ENCODE results near the gene EYS. TPM values are rescaled to one million over a fixed set of nuclear protein-coding genes. Genes with fewer than 3 reads are reported as not detected.

Gene EYS
- total RNA-seq, 2 donors from 2014 or later, result not detected

DNA sequence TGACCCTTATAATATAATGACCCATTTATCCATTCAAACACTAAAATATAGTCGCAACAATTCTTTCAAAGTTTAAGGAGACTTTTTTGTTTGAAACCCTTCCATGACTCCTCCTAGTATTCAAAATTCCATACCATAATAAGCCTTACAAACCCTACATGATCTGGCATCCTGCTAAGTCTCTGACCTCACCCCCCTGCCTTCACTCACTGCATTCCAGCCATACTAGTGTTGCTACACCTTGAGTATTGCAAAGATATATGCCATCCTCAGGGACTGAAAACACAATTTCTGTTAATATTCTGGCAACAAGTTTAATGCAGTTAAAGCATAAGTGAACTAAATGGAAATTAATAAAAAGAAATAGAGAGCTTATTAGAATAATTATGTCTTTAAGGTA, 168.4 kb downstream of the EYS start:
- H3K27ac ChIP-seq, result no peak overlapping the region
- no peaks in the 10 kb centered on the region for H3K4me1 ChIP-seq (ENCODE audit: control insufficient read depth in 1 of 2, low read depth in 2 of 2)
- no peak for ATAC-seq (ENCODE audit: insufficient number of reproducible peaks, low FRiP score, low read depth)
- TF ChIP-seq CTCF (IDR thresholded peaks at IDR 0.05), result no peak
- no peaks in the 10 kb centered on the region for H3K27me3 ChIP-seq (replicated peaks; ENCODE audit: insufficient read depth)
- H3K4me3 ChIP-seq, result no peak overlapping the region
- DNase-seq (ENCODE audit: low spot score), result no peak
- H3K36me3 ChIP-seq, result no peaks in the 10 kb centered on the region
- H3K9me3 ChIP-seq, result no peaks in the 10 kb centered on the region

- no peak for DNase-seq (ENCODE audit: low spot score)
- ATAC-seq (ENCODE audit: insufficient number of reproducible peaks, low FRiP score, low read depth), result no peak
- no peaks in the 10 kb centered on the region for H3K4me1 ChIP-seq (ENCODE audit: control insufficient read depth in 1 of 2, low read depth in 2 of 2)
Measured at GRCh38 chr6:65537600-65537999, 169.4 kb downstream of the EYS start.

GRCh38 chr6:65531533-65531932, 175.5 kb downstream of the EYS start:
- no peaks in the 10 kb centered on the region for H3K4me1 ChIP-seq (ENCODE audit: control insufficient read depth in 1 of 2, low read depth in 2 of 2)
- H3K9me3 ChIP-seq, result no peaks in the 10 kb centered on the region
- H3K27ac ChIP-seq, result no peak overlapping the region
- H3K27me3 ChIP-seq (replicated peaks; ENCODE audit: insufficient read depth), result no peaks in the 10 kb centered on the region
- no peak for DNase-seq (ENCODE audit: low spot score)
- H3K4me3 ChIP-seq, result no peak overlapping the region
- no peak for ATAC-seq (ENCODE audit: insufficient number of reproducible peaks, low FRiP score, low read depth)
- H3K36me3 ChIP-seq, result no peaks in the 10 kb centered on the region
- TF ChIP-seq CTCF (IDR thresholded peaks at IDR 0.05), result no peak

More at GRCh38 chr6:65537600-65537999, 169.4 kb downstream of the EYS start:
- TF ChIP-seq CTCF (IDR thresholded peaks at IDR 0.05), result no peak
- Histone ChIP-seq H3K4me3 (no peak overlapping the region), H3K36me3 (no peaks in the 10 kb centered on the region), H3K9me3 (no peaks in the 10 kb centered on the region), H3K27ac (no peak overlapping the region), H3K27me3 (replicated peaks; ENCODE audit: insufficient read depth) (no peaks in the 10 kb centered on the region)

DNA sequence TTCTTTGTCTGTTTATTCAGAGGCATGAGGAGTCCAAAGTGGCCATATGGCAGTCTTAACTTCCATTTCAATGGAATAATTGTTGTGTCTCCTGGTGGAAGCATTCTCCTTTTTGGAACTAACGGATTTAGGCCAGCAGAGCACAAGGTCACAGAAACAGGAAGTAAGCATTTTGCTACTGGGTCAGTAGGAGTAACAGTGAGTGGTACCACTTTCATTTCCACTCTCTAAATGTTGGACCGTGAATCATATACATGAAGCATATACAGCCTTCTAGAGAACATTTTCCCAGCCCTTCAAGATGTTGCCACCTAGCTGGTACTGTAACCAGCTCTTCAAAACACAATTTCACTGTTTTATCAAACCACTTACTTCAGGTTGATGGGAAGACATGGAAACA, 182.8 kb downstream of the EYS start:
- H3K4me1 ChIP-seq (ENCODE audit: control insufficient read depth in 1 of 2, low read depth in 2 of 2), result no peaks in the 10 kb centered on the region
- no peaks in the 10 kb centered on the region for H3K36me3 ChIP-seq
- no peak for TF ChIP-seq CTCF (IDR thresholded peaks at IDR 0.05)
- DNase-seq (ENCODE audit: low spot score) (no peak), ATAC-seq (ENCODE audit: insufficient number of reproducible peaks, low FRiP score, low read depth) (no peak)
- H3K27ac ChIP-seq, result no peak overlapping the region
- H3K9me3 ChIP-seq, result no peaks in the 10 kb centered on the region
- H3K4me3 ChIP-seq, result no peak overlapping the region
- H3K27me3 ChIP-seq (replicated peaks; ENCODE audit: insufficient read depth), result no peaks in the 10 kb centered on the region

- TF ChIP-seq CTCF (IDR thresholded peaks at IDR 0.05), result no peak
- Histone ChIP-seq H3K27ac (no peak overlapping the region), H3K4me3 (no peak overlapping the region), H3K4me1 (ENCODE audit: control insufficient read depth in 1 of 2, low read depth in 2 of 2) (no peaks in the 10 kb centered on the region), H3K9me3 (no peaks in the 10 kb centered on the region), H3K27me3 (replicated peaks; ENCODE audit: insufficient read depth) (no peaks in the 10 kb centered on the region), H3K36me3 (no peaks in the 10 kb centered on the region)
- ATAC-seq (ENCODE audit: insufficient number of reproducible peaks, low FRiP score, low read depth) (no peak), DNase-seq (ENCODE audit: low spot score) (no peak)
Measured at GRCh38 chr6:65505736-65506135, 201.3 kb downstream of the EYS start.

Measured in thoracic aorta (tissue), 2 donors.